Transverse colon (tissue), 4 donors: ENCODE data around the gene RESF1. TPM values are rescaled to one million over a fixed set of nuclear protein-coding genes. Genes with fewer than 3 reads are reported as not detected.

Experiments
- DNase-seq: peaks from one replicate; pipeline ENCODE4 v3.0.0-alpha.2; 2019
- H3K27ac ChIP-seq, 4 donors: fragments of 200-600 bp; sonication (generic); 2 replicates each; pipeline ENCODE4 v1.5.1; 2016 to 2018; ENCODE audit warnings: inconsistent platforms in 4 of 4
- H3K27me3 ChIP-seq: fragments of 200-600 bp; sonication (generic); 2 replicates; pipeline ENCODE4 v1.5.1; 2017; ENCODE audit warnings: inconsistent platforms
- H3K36me3 ChIP-seq, 4 donors: fragments of 200-600 bp; sonication (generic); 2 replicates each; pipeline ENCODE4 v1.5.1; 2017 to 2019; ENCODE audit warnings: inconsistent platforms in 4 of 4
- H3K4me1 ChIP-seq, 4 donors: fragments of 200-600 bp; sonication (generic); 2 replicates each; pipeline ENCODE4 v1.5.1; 2017 to 2020; ENCODE audit warnings: inconsistent platforms in 4 of 4
- H3K4me3 ChIP-seq, 4 donors: fragments of 200-600 bp; sonication (generic); 1 replicate in 1 of 4; 2 replicates in 3 of 4; pipeline versions ENCODE4 v1.5.1 to v1.6.1; 2017 to 2019; ENCODE audit warnings: inconsistent platforms in 4 of 4
- H3K9me3 ChIP-seq, 2 donors: fragments of 200-600 bp; sonication (generic); 2 replicates each; pipeline ENCODE4 v1.5.1; 2017 to 2019; ENCODE audit warnings: inconsistent platforms in 2 of 2
- EP300 ChIP-seq: sonication (generic); formaldehyde crosslinking; IDR thresholded peaks from one replicate; pipeline ENCODE4 v1.6.1; 2017; ENCODE audit warnings: antibody characterized with exemption, low read depth
- POLR2A ChIP-seq: fragments of 450-650 bp; IDR thresholded peaks from one replicate; pipeline ENCODE4 v1.6.1; 2016; ENCODE audit warnings: antibody characterized with exemption, mild to moderate bottlenecking, moderate library complexity
- POLR2AphosphoS5 ChIP-seq, 3 donors: sonication (generic); formaldehyde crosslinking; IDR thresholded peaks; one replicate each; pipeline ENCODE4 v1.6.1; 2016; ENCODE audit warnings: antibody characterized with exemption in 3 of 3
- WGBS, 2 donors: methylation state at CpG; one replicate each; pipeline ENCODE4 v1.1.5; 2018; ENCODE audit warnings: low coverage in 1 of 2; 5-methylcytosine and 5-hydroxymethylcytosine counted together
- in situ Hi-C, 4 donors: fragments of 200-750 bp; cut with MboI; loops; one replicate each; pipeline versions ENCODE4 v1.15.0 to v1.15.1; 2017; ENCODE audit warnings: low sequenced_read_pairs in 3 of 4, low pct_ligation_motif_present in 1 of 4, low pct_unique_long_range_greater_than_20kb in 1 of 4
- intact Hi-C: fragments of 100-400 bp; cut with DNase I; formaldehyde crosslinking; loops from one replicate; pipeline ENCODE4 v1.15.1; 2023; ENCODE audit warnings: low total_unique reads
- total RNA-seq, 4 donors: library from RNA; depleted of rRNA; stranded (reverse); fragments of >200 nt; gene quantifications; one replicate each; pipeline ENCODE4 v1.1.0, GENCODE V29; 2016
- TF ChIP-seq, protein P1 (sequence below), 5 experiments: fragments of 200-600 bp in 3 of 5; fragments of 450-650 bp in 2 of 5; sonication (generic) in 3 of 5; IDR thresholded peaks; 1 replicate in 2 of 5; 2 replicates in 3 of 5; pipeline ENCODE4 v1.5.1; 2016 to 2017; ENCODE audit warnings: antibody characterized with exemption in 5 of 5, inconsistent platforms in 3 of 5, mild to moderate bottlenecking in 2 of 5, moderate library complexity in 1 of 5

Gene RESF1
- total RNA-seq, 4 donors from 2014 or later = 23.3 to 81.8 (median 35.1) TPM

DNA sequence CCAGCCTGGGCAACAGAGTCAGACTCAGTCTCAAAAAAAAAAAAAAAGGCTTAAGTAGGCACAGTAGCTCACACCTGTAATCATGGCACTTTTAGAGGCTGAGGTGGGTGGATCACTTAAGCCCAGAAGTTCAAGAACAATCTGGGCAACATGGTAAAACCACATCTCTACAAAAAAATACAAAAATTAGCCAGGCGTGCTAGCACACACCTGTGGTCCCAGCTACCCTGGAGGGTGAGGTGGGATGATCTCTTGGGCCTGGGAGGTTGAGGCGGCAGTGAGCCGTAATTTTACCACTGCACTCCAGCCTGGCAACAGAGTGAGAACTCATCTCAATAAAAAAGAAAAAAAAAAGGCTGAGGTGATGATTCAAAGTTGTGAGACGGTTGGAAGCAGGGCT is 9.1 kb upstream of the RESF1 start:
- intact Hi-C loops = loop anchor here (10.0 kb wide), 1 partner anchor 215 kb away; no protein-coding TSS in a partner anchor
- DNase-seq = no peak
- Histone ChIP-seq H3K9me3 (peaks cover 4 to 7% of the 10 kb centered on the region in 2 donors), H3K36me3 (no peaks in the 10 kb centered on the region), H3K4me3 (no peak overlapping the region), H3K27ac (no peak overlapping the region), H3K4me1 (no peaks in the 10 kb centered on the region), H3K27me3 (no peaks in the 10 kb centered on the region)
- TF ChIP-seq POLR2A (no peak), EP300 (no peak), POLR2AphosphoS5 (IDR thresholded peaks at IDR 0.05) (no peak)
- TF ChIP-seq, protein P1, sequence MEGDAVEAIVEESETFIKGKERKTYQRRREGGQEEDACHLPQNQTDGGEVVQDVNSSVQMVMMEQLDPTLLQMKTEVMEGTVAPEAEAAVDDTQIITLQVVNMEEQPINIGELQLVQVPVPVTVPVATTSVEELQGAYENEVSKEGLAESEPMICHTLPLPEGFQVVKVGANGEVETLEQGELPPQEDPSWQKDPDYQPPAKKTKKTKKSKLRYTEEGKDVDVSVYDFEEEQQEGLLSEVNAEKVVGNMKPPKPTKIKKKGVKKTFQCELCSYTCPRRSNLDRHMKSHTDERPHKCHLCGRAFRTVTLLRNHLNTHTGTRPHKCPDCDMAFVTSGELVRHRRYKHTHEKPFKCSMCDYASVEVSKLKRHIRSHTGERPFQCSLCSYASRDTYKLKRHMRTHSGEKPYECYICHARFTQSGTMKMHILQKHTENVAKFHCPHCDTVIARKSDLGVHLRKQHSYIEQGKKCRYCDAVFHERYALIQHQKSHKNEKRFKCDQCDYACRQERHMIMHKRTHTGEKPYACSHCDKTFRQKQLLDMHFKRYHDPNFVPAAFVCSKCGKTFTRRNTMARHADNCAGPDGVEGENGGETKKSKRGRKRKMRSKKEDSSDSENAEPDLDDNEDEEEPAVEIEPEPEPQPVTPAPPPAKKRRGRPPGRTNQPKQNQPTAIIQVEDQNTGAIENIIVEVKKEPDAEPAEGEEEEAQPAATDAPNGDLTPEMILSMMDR (IDR thresholded peaks at IDR 0.05) = no peak
- WGBS, 2 donors = 81 to 84% methylated on average over 4 of the region's 4 CpGs
- in situ Hi-C loops = loop anchor here in 3 of 4 donors (25.0 kb wide), 2 partner anchors 263 to 288 kb away; partner anchors contain the start of gene ETFBKMT (in 2 of the 3)

DNA sequence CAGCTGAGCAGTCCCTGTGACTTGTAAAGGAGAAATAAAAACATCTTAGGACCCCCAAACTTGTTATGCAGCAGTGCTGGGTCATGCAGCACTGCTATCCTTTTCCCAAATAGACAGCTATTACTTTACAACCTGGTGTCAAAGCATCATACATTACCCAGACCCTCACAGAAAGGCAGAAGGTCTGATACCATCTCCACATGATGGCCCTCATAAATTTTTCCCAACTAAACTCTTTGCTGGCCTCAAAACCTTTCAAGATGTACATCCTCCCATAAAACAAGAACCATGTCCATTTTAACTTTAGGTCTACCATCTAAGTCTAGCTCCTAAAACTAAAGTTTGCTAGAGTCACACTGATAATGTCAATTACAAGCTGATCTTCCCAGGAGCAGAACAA is 8.7 kb upstream of the RESF1 start:
- no peak for DNase-seq
- Histone ChIP-seq H3K27ac (no peak overlapping the region), H3K36me3 (no peaks in the 10 kb centered on the region), H3K9me3 (peaks cover 4 to 7% of the 10 kb centered on the region in 2 donors), H3K4me3 (no peak overlapping the region), H3K27me3 (no peaks in the 10 kb centered on the region), H3K4me1 (no peaks in the 10 kb centered on the region)
- TF ChIP-seq, protein P1 (IDR thresholded peaks at IDR 0.05) = no peak
- TF ChIP-seq POLR2A (no peak), EP300 (no peak), POLR2AphosphoS5 (IDR thresholded peaks at IDR 0.05) (no peak)
- in situ Hi-C loops = loop anchor here in 3 of 4 donors (25.0 kb wide), 2 partner anchors 263 to 288 kb away; partner anchors contain the start of gene ETFBKMT (in 2 of the 3)
- intact Hi-C loops = loop anchor here (10.0 kb wide), 1 partner anchor 216 kb away; no protein-coding TSS in a partner anchor

DNA sequence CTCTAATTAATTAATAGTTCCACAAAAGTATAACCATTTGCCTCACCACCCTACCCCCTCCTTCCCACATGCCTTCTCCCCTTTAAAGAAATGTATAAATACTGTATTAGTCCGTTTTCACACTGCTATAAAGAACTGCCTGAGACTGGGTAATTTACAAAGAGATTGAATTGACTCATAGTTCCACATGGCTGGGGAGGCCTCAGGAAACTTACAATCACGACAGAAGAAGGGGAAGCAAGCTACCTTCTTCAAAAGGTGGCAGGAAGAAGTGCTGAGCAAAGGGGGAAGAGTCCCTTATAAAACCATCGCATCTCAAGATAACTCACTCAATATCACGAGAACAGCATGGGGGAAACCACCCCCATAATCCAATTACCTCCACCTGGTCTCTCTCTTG is 8.2 kb upstream of the RESF1 start:
- no peak overlapping the region for H3K27ac ChIP-seq
- DNase-seq = no peak
- no peak for TF ChIP-seq POLR2AphosphoS5 (IDR thresholded peaks at IDR 0.05)
- H3K9me3 ChIP-seq = peaks cover 4 to 7% of the 10 kb centered on the region in 2 donors
- in situ Hi-C loops (loop anchor here in 3 of 4 donors (25.0 kb wide), 2 partner anchors 264 to 289 kb away; partner anchors contain the start of gene ETFBKMT (in 2 of the 3)), intact Hi-C loops (loop anchor here (10.0 kb wide), 1 partner anchor 216 kb away; no protein-coding TSS in a partner anchor)
- H3K27me3 ChIP-seq = no peaks in the 10 kb centered on the region
- 48 to 51% methylated on average over 3 to 4 of the region's 4 CpGs for WGBS, 2 donors
- H3K4me1 ChIP-seq = no peaks in the 10 kb centered on the region
- no peaks in the 10 kb centered on the region for H3K36me3 ChIP-seq
- no peak overlapping the region for H3K4me3 ChIP-seq

DNA sequence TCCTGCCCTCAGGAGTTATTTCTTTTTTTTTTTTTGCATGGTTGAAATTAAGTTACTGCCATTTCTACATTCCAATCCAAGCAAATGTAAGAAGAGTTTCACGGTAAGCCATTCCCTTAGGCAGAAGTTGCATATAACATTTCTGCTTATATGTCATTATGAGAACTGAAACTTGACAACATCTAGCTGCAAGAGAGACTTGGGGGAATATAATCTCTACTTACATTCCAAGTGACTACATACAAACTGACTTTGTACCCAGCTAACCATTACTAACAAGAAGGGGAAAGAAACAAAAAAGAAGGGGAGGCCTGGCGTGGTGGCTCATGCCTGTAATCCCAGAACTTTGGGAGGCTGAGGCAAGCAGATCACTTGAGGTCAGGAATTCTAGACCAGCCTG is 7.3 kb upstream of the RESF1 start:
- TF ChIP-seq POLR2A = no peak
- no peak for TF ChIP-seq POLR2AphosphoS5 (IDR thresholded peaks at IDR 0.05)
- TF ChIP-seq EP300 = no peak
- TF ChIP-seq, protein P1 (IDR thresholded peaks at IDR 0.05) = no peak
- H3K27ac ChIP-seq = no peak overlapping the region
- no peak for DNase-seq
- WGBS, 2 donors = 93 to 94% methylated on average over 2 of the region's 2 CpGs
- intact Hi-C loops = loop anchor here (10.0 kb wide), 1 partner anchor 217 kb away; no protein-coding TSS in a partner anchor
- H3K4me1 ChIP-seq = no peaks in the 10 kb centered on the region
- in situ Hi-C loops = loop anchor here in 3 of 4 donors (25.0 kb wide), 2 partner anchors 265 to 290 kb away; partner anchors contain the start of gene ETFBKMT (in 2 of the 3)
- no peaks in the 10 kb centered on the region for H3K27me3 ChIP-seq
- no peak overlapping the region for H3K4me3 ChIP-seq
- no peaks in the 10 kb centered on the region for H3K36me3 ChIP-seq
- H3K9me3 ChIP-seq = peaks cover 4 to 7% of the 10 kb centered on the region in 2 donors
